Activated gamma-delta T cell treated with anti-CD3 and anti-CD28 coated beads, Interleukin-2, amount 50 U/mL, for 16 hours (primary cell): ENCODE results near the gene MRPL33.

Experiments
- DNase-seq: peaks from one replicate; pipeline ENCODE4 v3.0.0-alpha.2; 2020; ENCODE audit warnings: low read depth

The MRPL33 gene

DNA sequence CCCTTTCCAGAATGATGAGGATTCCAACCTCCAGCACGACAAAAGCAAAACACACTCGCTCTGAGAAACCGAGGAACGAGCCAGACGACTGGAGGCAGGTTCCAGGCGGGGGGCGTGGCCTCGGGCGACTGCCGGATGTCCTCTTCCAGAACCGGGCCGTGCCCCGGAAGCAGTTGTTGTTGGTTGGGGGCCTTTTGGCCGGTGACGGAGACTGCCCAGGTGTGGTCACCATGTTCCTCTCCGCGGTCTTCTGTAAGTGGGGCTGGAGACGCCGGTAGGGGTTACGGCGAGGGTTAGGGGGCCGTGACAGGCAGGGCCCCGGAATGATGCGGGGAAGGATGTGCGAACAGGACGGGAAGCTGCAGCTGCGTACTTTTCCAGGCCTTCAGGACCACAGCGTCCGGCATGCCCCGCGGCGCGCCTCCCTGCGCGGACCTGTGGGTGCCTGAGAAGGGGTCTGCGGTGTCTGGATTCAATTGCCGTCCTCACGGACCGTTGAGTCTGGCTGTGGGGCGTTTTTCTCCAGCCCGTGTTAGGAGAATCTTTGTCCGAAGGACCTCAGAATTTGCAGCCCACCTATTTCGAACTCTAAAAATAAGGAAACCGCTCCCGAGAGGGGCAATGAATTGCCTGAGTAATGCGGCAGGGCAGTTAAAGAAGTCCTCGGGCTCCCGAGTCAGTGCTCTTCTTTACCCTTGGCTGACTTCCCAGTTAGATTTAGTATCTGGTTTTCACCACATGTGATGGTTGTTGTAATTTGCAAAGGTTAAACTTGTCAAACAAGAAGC lies at the start of gene MRPL33:
Gene MRPL33 (plus strand): TSS at position 172 of the 788 bp plus-strand sequence. CDS start 59 bp downstream, at position 231.
- peak; percentile 88 for DNase-seq

DNA sequence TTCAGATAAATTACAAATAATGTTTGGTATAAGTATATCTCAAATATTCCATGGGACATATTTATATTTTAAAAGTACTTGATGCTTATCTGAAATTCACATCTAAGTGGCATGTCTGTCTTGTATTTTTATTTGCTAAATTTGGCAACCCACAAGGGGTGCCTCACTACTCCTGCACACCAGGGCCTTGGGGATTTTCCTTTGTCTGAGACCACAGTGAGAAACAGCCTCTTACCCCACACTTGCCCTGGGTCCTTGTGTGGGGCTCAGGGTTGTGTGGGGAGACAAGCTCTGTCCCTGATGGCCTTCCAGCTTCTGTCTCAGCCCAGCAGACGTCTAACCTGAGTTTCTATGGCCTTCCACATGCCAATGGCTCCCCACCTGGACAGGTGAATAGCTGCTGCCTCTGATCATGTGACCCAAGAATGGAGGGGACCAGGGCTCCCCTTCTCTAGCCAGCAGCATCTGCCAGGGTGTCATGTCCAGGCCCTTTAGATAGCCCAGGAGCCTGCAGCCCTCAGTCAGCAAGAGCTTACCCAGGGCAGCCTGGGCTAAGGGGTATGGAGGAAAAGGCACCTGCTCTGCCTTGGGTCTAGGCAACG lies 49.5 kb upstream of the MRPL33 start:
- no peak for DNase-seq

DNA sequence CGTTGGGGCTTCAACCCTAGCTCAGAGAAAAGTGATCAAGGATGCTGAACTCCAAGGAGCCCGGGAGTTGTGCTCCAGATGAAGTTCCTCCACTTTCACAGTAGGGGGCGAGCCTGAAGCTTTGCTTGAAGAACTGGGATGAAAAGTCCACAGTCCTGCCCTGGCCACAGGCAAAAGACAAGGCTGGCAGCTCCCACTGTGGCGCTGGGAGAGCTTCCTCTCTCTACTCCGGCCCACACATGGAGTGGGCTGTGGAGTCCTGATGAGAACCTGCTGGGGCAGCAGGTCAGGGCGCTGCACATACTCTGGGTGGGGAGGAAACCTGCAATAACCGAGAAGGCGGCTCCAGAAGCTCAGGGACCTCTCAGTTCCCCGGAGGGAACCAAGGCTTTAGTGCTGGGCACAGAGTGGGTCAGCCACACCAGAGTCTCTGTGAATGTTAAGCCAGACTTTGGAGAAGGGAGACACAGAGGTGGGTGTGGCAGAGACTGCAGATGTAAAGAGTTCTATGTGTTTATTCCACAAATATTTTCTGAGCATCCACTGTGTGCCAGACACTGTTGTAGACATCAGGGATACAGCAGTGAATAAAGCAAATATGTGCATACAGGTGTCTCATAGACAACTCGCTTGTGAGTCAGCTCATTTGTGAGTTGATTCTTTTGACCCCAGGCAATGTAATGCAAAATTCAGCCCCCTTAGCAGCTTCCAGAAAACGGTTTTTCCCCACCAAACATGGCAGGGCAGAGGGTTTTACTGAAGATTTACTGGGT lies 48.0 kb upstream of the MRPL33 start:
- DNase-seq = no peak

DNA sequence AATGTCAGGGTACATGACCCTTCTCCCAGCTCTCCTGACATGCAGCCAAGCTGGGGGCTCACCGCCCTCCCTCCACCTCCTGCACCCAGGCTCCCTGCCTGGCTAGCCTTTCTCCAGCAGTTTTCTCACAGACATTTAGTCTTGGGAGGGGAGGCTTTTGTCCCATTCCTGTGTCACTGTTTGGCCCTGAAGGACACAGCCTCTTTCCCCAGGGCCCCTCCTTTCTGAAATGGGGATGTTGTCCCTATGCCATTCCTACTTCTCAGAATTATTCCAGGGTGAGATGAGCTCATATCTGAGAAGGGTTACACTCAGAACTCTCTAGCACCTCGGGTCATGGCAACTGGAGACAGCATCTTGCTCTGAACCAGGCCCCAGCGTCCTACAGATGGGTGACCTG lies 47.3 kb upstream of the MRPL33 start:
- no peak for DNase-seq

DNA sequence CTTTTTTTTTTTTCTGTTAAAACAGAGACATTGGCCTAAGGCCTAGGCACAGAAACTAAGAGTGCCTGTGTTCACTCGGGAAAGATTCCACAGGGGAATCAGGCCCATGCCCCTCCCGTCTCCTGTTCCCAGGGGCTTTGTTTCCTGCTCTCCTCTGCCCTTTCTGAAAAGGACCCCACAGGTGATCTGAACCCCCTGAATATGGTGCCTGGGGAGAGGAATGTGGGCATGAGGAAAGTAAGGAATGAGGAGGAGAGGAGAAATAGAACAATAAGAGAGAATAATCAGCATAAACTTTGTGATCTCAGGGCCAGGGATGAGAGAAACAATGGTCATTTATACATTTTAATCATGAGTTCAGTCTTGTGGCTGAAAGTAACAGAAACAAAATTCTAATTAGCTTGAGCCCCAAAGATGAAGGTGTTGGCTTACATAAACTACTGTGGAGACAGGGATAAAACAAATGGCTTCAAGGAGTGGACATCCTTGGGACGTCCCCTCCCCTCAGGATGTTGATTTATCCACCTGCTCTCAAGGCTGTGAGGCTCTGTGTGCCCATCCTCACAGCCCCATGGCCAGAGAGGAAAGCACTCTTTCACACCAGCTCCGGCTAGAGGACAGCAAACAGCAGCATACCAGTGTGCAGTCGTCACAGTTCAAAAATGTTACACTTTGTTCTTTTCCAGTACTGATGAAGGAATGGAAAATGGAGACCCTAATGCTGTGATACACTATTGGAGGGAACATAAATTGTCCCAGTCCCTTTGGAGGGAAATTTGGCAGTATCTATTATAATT lies 46.4 kb upstream of the MRPL33 start:
- no peak for DNase-seq

DNA sequence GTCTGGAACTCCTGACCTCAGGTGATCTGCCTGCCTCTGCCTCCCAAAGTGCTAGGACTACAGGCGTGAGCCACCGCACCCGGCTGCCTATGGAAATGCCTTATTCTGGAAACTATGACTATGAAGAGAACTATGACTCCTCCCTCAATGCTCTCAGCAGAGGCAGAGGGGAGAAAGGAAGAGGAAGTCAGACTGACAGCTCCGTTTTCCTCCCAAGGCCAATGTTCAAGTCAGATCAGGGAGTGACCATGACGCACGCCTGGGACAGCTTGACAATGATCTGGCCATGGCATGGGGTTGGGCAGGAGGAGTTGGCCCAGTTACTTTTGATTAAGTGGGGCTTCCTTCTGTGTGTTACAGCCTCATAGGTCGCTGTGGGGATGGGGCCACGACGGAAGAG lies 44.3 kb upstream of the MRPL33 start:
- DNase-seq = no peak

DNA sequence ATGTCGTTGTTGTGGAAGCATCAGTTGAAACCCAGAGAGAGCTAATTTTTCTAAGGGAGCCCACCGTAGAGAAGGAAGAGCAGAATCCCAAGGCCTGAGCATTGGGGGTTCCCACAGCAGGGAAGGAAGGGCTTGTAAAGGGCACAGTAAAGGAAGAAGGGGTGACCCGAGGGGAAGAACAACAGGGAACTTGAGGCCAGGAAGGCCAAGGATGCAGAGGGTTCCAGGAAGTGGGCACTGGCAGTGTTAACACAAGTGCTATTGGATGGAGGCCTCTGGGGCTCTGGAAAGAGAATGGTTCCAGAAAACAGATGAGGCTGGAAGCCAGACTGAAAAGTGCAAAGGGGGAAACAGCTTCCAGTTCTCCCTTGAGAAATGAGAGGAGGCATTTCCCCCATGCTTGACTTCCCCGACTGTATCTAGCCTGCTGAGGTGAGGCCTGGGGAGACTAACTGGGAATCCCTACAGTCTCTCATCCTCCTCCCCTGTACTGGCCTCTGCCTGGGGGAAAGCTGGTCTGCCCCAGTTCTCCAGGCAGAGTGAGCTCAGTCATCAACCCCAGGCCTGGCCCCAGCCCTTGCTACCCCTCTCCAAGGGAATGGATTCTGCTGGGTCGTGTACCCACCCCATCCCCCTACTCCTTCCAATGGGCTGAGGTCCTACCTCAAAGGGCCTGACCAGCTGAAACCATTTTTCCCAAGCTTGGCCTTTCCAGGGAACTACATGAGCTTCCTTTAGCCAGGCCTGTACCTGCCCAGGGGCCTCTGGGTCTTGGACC lies 43.2 kb upstream of the MRPL33 start:
- no peak for DNase-seq

DNA sequence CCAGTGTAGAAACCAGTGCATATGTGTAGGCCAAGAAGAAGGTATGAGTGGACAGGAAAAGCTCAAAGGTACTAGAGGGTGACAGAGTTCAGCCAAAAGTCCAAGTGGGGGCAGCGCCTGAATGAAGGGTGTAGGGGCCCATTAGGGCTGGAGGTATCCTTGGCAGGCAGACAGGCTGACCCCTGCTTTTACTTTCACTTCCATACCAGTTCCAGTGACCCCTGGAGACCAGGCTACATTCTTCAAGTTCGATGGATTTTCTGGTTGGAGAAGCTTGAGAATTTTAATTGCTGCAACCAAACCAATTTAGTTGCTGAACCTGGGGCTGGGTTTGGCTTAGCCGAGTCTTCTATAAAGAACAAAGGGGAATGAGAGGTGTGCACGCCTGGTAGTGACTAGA lies 42.3 kb upstream of the MRPL33 start:
- no peak for DNase-seq

DNA sequence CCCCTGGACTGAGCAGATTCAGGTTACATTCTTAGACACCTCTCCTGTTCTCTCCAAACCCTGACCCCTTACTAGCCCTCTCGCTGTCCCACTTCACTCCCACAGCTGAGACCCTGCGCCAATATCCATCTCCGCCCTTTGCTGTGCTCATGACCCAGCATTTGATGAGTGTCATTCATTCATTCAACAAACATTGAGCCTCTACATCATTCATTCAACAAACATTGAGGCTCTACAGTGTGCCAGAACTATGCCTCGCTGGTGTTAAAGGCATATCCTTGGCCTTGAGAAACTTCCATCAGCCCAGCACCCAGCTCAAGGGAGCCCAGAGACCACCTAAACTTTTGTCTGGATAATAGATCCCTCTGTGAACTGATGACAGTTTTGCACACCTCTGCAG lies 41.9 kb upstream of the MRPL33 start:
- no peak for DNase-seq

DNA sequence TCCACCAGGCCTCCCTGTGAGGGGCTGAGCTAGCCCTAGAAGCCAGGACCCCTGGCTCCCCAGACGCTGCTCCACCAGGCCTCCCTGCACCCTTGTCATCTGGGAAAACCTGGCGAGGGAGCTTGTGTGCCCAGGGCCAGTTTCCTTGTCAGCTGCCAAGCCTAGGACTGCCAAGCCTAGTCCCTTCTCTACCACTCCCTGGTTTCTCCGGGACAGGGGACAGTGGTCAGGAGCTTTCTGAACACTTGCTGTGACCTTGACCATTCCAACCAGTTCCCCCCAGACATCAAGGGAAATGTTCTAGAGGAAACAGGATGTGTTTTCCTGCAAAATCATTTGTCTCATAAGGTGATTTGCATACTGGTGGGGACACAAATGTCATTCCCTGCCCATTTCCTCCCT lies 41.3 kb upstream of the MRPL33 start:
- no peak for DNase-seq

DNA sequence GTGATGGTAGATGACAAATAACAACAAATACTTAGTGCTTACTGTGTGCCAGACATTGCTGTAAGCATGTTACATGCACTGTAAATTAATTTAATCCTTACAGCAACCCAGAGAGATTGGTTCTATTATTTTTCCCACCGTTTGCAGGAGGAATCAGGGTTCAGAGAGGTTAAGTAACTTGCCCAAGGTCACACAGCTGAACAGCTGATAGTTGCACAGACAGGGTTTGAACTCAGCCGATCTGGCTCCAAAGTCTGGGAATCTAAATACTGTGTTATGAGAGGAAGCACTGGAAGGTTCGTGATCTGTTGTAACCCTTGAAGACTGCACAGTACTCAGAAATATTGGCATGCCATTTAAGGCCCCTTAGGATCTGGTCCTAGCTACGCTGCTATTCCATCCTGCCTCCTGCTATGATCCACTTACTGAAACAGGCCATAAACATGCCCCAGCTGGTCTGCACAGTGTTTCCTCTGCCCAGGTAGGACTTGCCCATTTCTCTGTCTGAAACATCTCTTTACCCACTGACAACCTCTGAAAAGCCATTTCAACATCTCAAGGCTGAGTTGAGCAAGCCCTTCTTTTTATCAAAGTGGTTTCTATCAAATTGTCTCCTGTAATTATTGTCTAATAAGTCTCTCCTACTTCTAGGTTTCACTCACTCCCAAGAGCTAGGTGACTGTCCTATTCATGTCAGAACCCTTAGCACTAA lies 40.4 kb upstream of the MRPL33 start:
- no peak for DNase-seq

DNA sequence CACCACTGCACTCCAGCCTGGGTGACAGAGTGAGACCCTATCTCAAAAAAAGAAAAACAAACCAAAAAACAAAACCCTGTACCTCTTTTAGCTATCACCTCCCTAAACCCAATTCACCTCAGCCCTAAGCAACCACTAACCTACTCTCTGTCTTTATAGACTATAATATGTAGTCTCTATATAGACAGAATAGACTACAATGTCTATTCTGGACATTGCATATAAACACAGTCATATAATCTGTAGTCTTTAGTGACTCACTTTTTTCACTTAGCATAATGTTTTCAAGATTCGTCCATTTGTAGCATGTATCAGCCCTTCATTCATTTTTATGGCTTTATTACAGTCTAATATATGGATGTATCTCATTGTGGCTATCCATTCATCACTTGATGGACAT lies 37.2 kb upstream of the MRPL33 start:
- no peak for DNase-seq

DNA sequence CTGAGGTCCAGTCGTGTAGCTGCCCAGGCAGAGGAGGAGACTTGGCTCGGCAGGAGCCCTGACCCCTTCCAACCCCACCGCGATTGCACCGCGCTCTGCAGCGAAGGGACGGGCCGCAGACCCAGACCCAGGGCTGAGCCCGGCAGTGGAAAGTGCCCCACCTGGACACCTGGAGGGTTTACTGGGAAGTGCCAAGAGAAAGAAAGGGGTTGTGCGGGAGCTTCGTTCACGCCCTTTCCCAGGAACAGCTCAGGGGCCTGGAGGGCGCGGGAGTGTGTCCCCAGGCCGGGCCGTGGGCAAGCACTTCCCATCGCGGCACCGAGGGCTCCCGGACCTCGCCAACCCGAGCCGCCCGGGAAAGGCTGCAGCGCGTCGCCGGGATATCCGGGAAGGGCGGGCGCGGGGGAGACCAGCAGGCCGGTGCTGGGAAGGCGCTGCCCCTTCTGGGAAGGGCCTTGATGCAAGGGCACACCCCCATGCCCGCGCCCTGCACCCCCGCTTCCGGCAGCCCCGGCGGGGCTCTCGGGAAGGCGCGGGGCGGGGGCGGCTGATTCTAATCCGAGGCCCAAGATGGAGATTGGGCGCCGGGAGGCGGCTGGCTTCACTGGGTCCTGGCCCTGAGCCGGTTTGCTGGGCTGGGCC lies 36.1 kb upstream of the MRPL33 start:
- peak; percentile 28 for DNase-seq

DNA sequence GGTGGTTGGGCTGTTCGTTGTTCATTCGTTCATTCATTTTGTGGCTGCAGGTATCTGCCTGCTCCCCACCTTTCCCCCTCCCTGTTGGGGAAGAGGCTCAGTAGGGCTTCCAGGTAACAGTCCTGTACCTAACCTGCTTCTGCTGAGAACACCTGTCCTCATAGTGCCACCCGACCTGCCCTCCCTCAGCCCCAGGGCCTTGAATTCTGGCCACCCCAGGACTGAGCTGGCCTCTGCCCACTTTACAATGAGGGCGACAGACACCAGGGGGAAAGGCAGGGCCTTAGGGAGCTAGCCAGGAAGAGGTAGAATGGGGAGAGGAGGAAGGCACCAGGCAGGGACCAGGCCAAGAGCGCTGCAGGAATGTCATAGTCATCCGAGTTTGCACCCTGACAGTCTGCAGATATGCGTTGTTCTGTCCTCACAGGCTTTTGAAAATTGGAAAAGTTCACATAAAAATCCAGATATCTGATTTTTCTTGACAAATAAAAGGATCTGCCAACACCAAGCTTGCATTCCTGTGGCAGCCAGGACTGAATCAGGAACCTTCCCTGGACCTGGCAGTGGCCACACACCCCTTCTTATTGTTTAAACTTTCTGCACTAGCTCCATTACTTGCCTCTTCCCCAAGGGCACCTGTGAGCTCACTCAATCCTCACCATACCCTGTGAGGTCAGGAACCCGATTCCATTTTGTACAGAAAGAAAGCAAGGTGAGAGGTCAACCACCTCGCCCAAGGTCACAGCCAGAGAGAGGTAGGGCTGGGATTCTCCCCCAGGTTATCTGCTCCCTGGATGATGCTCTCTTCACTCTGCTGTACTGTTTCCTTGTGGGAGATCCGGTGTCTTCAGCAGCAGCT lies 35.3 kb upstream of the MRPL33 start:
- DNase-seq = no peak

DNA sequence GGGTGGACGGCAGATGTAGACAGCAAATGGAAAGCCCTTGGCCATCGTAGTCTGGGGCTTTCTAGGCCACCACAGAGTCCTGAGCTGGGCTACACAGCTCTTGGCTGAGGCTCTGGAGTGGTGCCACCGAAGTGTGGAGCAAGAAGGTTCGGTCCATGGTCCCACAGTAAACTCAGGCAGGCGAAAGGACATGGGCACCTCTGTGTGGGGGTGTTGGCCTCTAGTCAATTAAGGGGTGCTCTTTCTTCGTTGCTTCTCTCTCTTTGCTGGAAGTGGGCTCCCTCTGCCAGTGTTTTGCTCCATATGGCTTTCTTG lies 34.7 kb upstream of the MRPL33 start:
- no peak for DNase-seq

DNA sequence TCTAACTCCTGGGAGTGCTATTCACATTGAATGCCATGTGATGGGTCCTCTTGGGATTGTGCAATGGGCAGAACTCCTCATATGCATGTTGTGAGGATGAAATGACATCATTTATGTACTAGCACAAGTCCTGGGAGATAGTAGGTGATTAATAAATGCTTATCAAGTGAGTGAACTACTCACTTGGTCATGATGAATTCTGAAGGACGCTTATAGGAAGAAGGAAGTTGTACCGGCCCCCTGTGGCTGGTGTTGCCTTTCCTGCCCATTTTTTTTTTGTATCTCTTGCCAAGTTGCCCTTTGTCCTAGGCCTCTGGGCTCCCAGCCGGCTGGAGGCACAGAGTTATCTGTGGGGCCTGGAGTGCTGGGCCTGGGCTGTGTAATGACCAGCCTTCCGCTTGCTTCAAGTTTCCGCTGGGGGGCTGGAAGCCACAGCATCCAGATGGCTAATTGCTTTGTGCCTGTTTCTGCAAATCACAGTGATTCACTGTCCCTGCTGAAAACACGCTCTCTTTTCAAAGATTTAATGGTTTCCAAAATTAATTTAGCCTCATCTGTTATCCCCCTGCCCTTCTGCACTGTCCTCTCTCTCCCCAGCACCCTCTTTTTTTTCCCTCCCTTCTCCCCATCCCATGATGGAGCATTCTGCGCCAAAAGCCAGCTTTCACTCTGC lies 33.7 kb upstream of the MRPL33 start:
- no peak for DNase-seq

DNA sequence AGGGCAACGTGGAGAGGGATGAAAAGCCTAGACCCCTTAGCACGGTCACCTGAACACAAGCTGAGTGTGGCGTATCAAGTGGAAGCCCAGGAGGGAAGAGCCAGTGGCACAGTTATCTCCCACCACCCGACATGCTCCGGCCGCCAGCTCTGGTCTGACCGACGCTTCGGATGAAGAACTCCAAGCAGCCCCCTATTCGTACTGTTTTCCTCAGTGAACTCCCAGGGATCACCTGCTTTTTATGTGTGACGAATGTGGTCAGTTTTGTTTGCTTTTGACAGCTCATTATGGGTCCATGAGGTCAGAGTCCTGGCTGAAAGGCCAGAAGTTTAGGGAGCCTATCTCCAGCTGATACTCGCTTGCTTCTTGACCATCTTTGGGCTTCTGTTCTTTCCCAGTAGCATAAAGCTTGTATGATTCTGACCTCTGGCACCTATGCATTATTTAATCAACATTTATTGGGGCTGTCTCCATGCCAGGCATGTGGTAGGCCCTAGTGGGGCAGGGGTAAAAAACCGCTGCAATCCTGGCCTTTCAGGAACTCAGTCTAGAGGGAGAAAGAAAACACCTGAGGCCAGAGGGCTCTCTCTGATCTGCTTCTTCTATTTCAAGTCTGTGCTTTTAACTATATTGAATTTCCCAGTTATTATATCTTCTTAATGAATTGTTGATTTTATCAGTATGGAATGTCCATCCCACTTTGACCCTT lies 33.0 kb upstream of the MRPL33 start:
- DNase-seq = no peak

DNA sequence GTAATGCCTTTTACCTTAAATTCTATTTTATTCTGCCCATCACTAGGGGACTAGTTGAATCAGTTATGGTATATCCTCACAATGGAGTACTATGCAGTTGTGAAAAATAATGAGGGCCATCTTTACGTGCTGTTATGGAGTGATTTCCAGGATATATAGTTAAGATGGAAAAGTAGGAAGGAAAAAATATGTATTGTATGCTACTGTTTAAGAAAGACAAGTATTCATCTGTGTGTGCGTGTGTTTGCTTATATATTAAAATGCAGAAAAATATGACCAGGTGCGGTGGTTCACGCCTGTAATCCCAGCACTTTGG lies 32.5 kb upstream of the MRPL33 start:
- DNase-seq = no peak

DNA sequence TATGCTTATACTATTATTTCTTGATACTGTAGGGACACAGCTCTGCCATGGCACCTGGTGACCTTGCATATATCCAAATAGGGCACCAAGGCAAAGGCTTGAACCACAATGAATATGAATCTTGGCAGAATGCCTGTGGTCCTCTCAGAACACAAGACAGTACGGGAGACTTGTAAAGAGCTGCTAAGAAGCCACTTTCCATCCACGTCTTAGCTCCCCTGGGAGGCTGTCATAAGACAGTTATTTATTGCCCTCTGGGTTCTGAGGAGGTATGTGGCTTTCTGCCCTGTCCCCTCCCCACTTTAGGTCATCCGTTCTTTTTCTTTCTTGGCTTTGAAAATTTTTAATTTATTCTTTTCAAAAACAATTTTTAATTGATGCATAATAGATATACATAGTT lies 29.8 kb upstream of the MRPL33 start:
- no peak for DNase-seq
